Measurements from ENCODE around the gene CHST1.

GRCh38 chr11:45620243-45620642 is 45.2 kb downstream of the CHST1 start:
- TF ChIP-seq POLR2AphosphoS5 (IDR thresholded peaks at IDR 0.05; ENCODE audit: low read depth) (no peak), EZH2 (IDR thresholded peaks at IDR 0.05; ENCODE audit: low read depth, unreplicated experiment) (no peak), EZH2phosphoT487 (IDR thresholded peaks at IDR 0.05; ENCODE audit: unreplicated experiment) (no peak)
- TF ChIP-seq, protein P1, sequence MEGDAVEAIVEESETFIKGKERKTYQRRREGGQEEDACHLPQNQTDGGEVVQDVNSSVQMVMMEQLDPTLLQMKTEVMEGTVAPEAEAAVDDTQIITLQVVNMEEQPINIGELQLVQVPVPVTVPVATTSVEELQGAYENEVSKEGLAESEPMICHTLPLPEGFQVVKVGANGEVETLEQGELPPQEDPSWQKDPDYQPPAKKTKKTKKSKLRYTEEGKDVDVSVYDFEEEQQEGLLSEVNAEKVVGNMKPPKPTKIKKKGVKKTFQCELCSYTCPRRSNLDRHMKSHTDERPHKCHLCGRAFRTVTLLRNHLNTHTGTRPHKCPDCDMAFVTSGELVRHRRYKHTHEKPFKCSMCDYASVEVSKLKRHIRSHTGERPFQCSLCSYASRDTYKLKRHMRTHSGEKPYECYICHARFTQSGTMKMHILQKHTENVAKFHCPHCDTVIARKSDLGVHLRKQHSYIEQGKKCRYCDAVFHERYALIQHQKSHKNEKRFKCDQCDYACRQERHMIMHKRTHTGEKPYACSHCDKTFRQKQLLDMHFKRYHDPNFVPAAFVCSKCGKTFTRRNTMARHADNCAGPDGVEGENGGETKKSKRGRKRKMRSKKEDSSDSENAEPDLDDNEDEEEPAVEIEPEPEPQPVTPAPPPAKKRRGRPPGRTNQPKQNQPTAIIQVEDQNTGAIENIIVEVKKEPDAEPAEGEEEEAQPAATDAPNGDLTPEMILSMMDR (conservative IDR thresholded peaks at IDR 0.05; ENCODE audit: low read depth in 2 of 2): no peak

All from GM23338 (cell line).